A673 (cell line): Measurements from ENCODE around the gene MBD3. TPM values are rescaled to one million over a fixed set of nuclear protein-coding genes. Genes with fewer than 3 reads are reported as not detected.
"Not testable (repeated sequence)": the region's sequence is repeated elsewhere in the genome, so short reads cannot be mapped to it uniquely, and the experiment has no call there.

Experiments
- BruUV-seq: library from RNA; stranded (reverse); fragments of 400-500 nt; replicated peaks from 2 replicates; lab custom pipeline; 2021; lab: Mats Ljungman, UMichigan
- CTCF ChIA-PET: fragments of 300-600 bp; sonication (Branson Sonifier 250); formaldehyde crosslinking; loops from one replicate; lab custom pipeline; 2022; ENCODE audit warnings: antibody characterized with exemption; lab: Charles Lee
- POLR2A ChIA-PET: fragments of 300-600 bp; sonication (Branson Sonifier 250); formaldehyde crosslinking; loops from one replicate; lab custom pipeline; 2022; ENCODE audit warnings: antibody characterized with exemption; ENCODE audit not compliant: low non-redundant PET; lab: Charles Lee
- DNase-seq: peaks from one replicate; pipeline ENCODE4 v3.0.0-alpha.2; 2015; ENCODE audit warnings: low spot score
- H3K27ac ChIP-seq: fragments of 200-600 bp; sonication (generic); 2 replicates; pipeline ENCODE4 v1.5.1; 2016; ENCODE audit warnings: mixed run types, low read depth, mild to moderate bottlenecking, mixed read lengths, antibody characterized with exemption, low read length; ENCODE audit not compliant: poor library complexity, severe bottlenecking
- H3K27me3 ChIP-seq: fragments of 200-600 bp; sonication (generic); replicated peaks from 2 replicates; pipeline ENCODE4 v1.6.1; 2017; ENCODE audit warnings: mixed run types, low read depth, mild to moderate bottlenecking, mixed read lengths, antibody characterized with exemption, low read length; ENCODE audit not compliant: insufficient read depth, poor library complexity
- H3K36me3 ChIP-seq: fragments of 200-600 bp; sonication (generic); 2 replicates; pipeline ENCODE4 v1.6.1; 2016; ENCODE audit warnings: mixed run types, mild to moderate bottlenecking, mixed read lengths, antibody characterized with exemption, low read length; ENCODE audit not compliant: insufficient read depth, poor library complexity, severe bottlenecking
- H3K4me1 ChIP-seq: fragments of 200-600 bp; sonication (generic); 2 replicates; pipeline ENCODE4 v1.6.1; 2017; ENCODE audit warnings: mixed run types, mild to moderate bottlenecking, mixed read lengths, antibody characterized with exemption, low read length; ENCODE audit not compliant: insufficient read depth, poor library complexity, severe bottlenecking
- H3K4me3 ChIP-seq: fragments of 200-600 bp; sonication (generic); 2 replicates; pipeline ENCODE4 v1.5.1; 2016; ENCODE audit warnings: low read depth, mixed run types, mild to moderate bottlenecking, mixed read lengths, low read length; ENCODE audit not compliant: poor library complexity, severe bottlenecking
- H3K9me3 ChIP-seq: fragments of 200-600 bp; sonication (generic); 2 replicates; pipeline ENCODE4 v1.6.1; 2016; ENCODE audit warnings: mixed run types, low read depth, mild to moderate bottlenecking, mixed read lengths, antibody characterized with exemption, low read length; ENCODE audit not compliant: poor library complexity, severe bottlenecking
- EZH2 ChIP-seq: fragments of 200-600 bp; sonication (generic); IDR thresholded peaks from 2 replicates; pipeline ENCODE4 v1.6.1; 2017; ENCODE audit warnings: borderline replicate concordance, low read depth, mild to moderate bottlenecking, mixed read lengths, antibody characterized with exemption, low read length; ENCODE audit not compliant: poor library complexity, severe bottlenecking
- intact Hi-C: fragments of 100-400 bp; cut with micrococcal nuclease; formaldehyde crosslinking; loops from one replicate; pipeline ENCODE4 v1.10.0; 2022; ENCODE audit not compliant: unreplicated experiment
- total RNA-seq: library from RNA; stranded (reverse); gene quantifications from 2 replicates; pipeline ENCODE4 v1.2.3, GENCODE V29; 2021
- TF ChIP-seq, protein P1 (sequence below): fragments of 300-800, 200-600 bp; sonication (generic); conservative IDR thresholded peaks from 2 replicates; pipeline ENCODE4 v1.5.1; 2017; ENCODE audit warnings: low read depth, mild to moderate bottlenecking, antibody characterized with exemption, low read length, moderate library complexity, mixed read lengths

The MBD3 gene
- total RNA-seq, 1 experiment from 2014 or later = 138 TPM

DNA sequence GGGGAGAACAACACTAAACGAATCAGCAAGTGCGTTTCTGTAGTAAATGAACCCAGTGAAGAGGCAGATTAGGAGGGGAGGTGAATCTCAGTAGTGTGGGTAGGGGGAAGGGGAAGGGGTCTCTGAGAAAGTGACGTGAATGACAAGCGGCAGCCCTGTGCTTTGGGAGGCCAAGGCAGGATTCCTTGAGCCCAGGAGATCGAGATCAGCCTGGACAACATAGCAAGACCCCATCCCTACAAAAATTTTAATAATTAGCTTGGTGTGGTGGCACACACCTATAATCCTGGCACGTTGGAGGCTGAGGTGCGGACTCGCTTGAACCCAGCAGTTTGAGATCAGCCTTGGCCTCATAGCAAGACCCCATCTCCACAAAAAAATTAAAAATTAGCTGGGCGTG, 60.7 kb downstream of the MBD3 start:
- BruUV-seq = no TSS peak
- intact Hi-C loops = no loop called here
- H3K27ac ChIP-seq = no peak overlapping the region
- CTCF ChIA-PET = interaction anchor here (0.7 kb wide), 1 partner anchor 252 kb away, joined by 4 read pairs; no protein-coding TSS in a partner anchor
- H3K36me3 ChIP-seq = no peaks in the 10 kb centered on the region
- no peaks in the 10 kb centered on the region for H3K9me3 ChIP-seq
- no peaks in the 10 kb centered on the region for H3K27me3 ChIP-seq
- no peaks in the 10 kb centered on the region for H3K4me1 ChIP-seq
- POLR2A ChIA-PET = interaction anchor here (0.7 kb wide), 1 partner anchor 294 kb away, joined by 13 read pairs; no protein-coding TSS in a partner anchor
- no peak for TF ChIP-seq EZH2
- TF ChIP-seq, protein P1, sequence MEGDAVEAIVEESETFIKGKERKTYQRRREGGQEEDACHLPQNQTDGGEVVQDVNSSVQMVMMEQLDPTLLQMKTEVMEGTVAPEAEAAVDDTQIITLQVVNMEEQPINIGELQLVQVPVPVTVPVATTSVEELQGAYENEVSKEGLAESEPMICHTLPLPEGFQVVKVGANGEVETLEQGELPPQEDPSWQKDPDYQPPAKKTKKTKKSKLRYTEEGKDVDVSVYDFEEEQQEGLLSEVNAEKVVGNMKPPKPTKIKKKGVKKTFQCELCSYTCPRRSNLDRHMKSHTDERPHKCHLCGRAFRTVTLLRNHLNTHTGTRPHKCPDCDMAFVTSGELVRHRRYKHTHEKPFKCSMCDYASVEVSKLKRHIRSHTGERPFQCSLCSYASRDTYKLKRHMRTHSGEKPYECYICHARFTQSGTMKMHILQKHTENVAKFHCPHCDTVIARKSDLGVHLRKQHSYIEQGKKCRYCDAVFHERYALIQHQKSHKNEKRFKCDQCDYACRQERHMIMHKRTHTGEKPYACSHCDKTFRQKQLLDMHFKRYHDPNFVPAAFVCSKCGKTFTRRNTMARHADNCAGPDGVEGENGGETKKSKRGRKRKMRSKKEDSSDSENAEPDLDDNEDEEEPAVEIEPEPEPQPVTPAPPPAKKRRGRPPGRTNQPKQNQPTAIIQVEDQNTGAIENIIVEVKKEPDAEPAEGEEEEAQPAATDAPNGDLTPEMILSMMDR = no peak
- H3K4me3 ChIP-seq = no peak overlapping the region
- DNase-seq = no peak

DNA sequence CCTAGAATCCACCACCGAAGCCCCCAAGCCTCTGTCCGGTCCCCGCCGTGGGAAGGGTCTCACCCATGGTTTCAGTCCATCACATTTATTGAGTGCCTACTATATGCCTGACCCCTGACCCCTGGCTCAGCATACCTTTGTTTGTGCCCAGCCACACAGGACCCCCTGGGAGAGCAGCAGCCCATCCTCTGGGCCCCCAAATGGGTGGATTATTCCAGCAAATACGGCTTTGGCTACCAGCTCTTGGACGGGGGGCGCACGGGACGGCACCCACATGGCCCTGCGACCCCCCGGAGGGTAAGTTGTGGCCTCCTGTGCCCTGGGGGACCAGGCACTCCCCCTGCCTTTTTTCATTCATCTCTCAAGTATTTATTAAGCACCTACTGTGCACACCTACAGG, 61.1 kb downstream of the MBD3 start:
- no TSS peak for BruUV-seq
- Histone ChIP-seq H3K27me3 (no peaks in the 10 kb centered on the region), H3K27ac (no peak overlapping the region), H3K4me1 (no peaks in the 10 kb centered on the region), H3K36me3 (no peaks in the 10 kb centered on the region), H3K9me3 (no peaks in the 10 kb centered on the region), H3K4me3 (no peak overlapping the region)
- TF ChIP-seq, protein P1 = no peak
- TF ChIP-seq EZH2 = no peak
- CTCF ChIA-PET = interaction anchor here (0.7 kb wide), 1 partner anchor 252 kb away, joined by 4 read pairs; no protein-coding TSS in a partner anchor
- DNase-seq = no peak
- POLR2A ChIA-PET = interaction anchor here (0.7 kb wide), 1 partner anchor 293 kb away, joined by 13 read pairs; no protein-coding TSS in a partner anchor
- intact Hi-C loops = no loop called here

DNA sequence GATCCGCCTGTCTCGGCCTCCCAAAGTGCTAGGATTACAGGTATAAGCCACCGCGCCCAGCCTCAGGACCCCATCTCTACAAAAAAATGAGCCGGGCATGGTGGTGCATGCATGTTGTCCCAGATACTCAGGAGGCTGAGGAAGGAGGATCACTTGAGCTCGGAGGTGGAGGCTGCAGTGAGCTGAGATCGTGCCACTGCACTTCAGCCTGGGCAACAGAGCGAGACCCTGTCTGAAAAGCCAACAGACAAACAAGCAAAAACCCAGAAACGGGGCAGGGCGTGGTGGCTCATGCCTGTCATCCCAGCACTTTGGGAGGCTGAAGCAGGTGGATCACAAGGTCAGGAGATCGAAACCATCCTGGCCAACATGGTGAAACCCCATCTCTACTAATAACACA, 61.8 kb downstream of the MBD3 start:
- BruUV-seq, H3K4me3 ChIP-seq, H3K4me1 ChIP-seq, H3K36me3 ChIP-seq, intact Hi-C loops, POLR2A ChIA-PET, H3K27ac ChIP-seq, H3K27me3 ChIP-seq, DNase-seq, H3K9me3 ChIP-seq: not testable (repeated sequence)
- CTCF ChIA-PET = interaction anchor here (0.6 to 0.7 kb wide), 2 partner anchors 267 to 1770 kb away, joined by 9 to 15 read pairs; no protein-coding TSS in a partner anchor

DNA sequence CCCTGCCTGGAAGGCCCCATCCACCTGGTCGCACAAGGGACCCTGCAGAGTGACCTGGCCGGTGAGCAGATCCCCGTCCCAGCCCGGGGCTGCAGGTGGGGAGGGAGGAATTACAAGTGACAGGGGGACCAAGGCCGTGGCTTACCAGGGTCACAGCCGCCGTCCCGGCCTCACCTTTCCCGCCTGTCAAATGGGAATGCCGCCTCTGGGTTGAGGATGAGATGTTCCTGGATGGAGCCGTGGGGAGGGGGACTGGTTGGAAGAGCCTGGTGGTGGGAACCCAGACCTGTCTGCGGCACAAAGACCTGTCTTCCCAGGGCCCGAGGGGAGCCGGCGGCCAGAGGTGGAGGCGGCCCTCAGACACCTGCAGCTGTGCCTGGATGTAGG, 63.2 kb downstream of the MBD3 start:
- TF ChIP-seq, protein P1 = no peak
- no peak for TF ChIP-seq EZH2
- H3K4me1 ChIP-seq = peaks cover 2% of the 10 kb centered on the region
- peaks cover 13% of the 10 kb centered on the region for H3K27me3 ChIP-seq
- no peak overlapping the region for H3K27ac ChIP-seq
- BruUV-seq = no TSS peak
- ChIA-PET POLR2A (no interaction called here), CTCF (no interaction called here)
- intact Hi-C loops = no loop called here
- H3K9me3 ChIP-seq = no peaks in the 10 kb centered on the region
- H3K4me3 ChIP-seq = no peak overlapping the region
- no peaks in the 10 kb centered on the region for H3K36me3 ChIP-seq
- no peak for DNase-seq
